PFSK-1 (cell line): ENCODE results near the gene LTC4S.

Experiments used
- FOXP2 ChIP-seq: optimal IDR thresholded peaks from 2 replicates; pipeline ENCODE3; 2011; ENCODE audit warnings: borderline replicate concordance, control low read depth, inconsistent platforms; ENCODE audit not compliant: insufficient read depth; ENCODE audit errors: extremely low read length, extremely low read depth
- POLR2AphosphoS5 ChIP-seq: IDR thresholded peaks from 2 replicates; pipeline ENCODE4 v1.6.1; 2012; ENCODE audit warnings: low read depth, mild to moderate bottlenecking, control low read depth, low read length, moderate library complexity
- SIN3A ChIP-seq: IDR thresholded peaks from 2 replicates; pipeline ENCODE4 v1.6.1; 2012; ENCODE audit warnings: mild to moderate bottlenecking, low read length, moderate library complexity, borderline replicate concordance; ENCODE audit not compliant: insufficient read depth
- TAF1 ChIP-seq: IDR thresholded peaks from 2 replicates; pipeline ENCODE4 v1.6.1; 2012; ENCODE audit warnings: low read length, control low read depth, borderline replicate concordance; ENCODE audit not compliant: insufficient read depth
- TF ChIP-seq, protein P1 (sequence below), 2 experiments: IDR thresholded peaks; 2 replicates each; pipeline versions ENCODE4 v1.6.1 to v1.8.0; 2011 to 2012; ENCODE audit warnings: low read depth in 2 of 2, low read length in 2 of 2, control low read depth in 1 of 2, inconsistent platforms in 1 of 2, mild to moderate bottlenecking in 1 of 2, moderate library complexity in 1 of 2; ENCODE audit not compliant: insufficient read depth in 1 of 2

LTC4S gene

GRCh38 chr5:179822444-179822990 lies 28.7 kb downstream of the LTC4S start:
- TF ChIP-seq, protein P1, sequence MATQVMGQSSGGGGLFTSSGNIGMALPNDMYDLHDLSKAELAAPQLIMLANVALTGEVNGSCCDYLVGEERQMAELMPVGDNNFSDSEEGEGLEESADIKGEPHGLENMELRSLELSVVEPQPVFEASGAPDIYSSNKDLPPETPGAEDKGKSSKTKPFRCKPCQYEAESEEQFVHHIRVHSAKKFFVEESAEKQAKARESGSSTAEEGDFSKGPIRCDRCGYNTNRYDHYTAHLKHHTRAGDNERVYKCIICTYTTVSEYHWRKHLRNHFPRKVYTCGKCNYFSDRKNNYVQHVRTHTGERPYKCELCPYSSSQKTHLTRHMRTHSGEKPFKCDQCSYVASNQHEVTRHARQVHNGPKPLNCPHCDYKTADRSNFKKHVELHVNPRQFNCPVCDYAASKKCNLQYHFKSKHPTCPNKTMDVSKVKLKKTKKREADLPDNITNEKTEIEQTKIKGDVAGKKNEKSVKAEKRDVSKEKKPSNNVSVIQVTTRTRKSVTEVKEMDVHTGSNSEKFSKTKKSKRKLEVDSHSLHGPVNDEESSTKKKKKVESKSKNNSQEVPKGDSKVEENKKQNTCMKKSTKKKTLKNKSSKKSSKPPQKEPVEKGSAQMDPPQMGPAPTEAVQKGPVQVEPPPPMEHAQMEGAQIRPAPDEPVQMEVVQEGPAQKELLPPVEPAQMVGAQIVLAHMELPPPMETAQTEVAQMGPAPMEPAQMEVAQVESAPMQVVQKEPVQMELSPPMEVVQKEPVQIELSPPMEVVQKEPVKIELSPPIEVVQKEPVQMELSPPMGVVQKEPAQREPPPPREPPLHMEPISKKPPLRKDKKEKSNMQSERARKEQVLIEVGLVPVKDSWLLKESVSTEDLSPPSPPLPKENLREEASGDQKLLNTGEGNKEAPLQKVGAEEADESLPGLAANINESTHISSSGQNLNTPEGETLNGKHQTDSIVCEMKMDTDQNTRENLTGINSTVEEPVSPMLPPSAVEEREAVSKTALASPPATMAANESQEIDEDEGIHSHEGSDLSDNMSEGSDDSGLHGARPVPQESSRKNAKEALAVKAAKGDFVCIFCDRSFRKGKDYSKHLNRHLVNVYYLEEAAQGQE (IDR thresholded peaks at IDR 0.05; ENCODE audit: insufficient read depth in 1 of 2, low read depth in 2 of 2, low read length in 2 of 2), result no peak
- TF ChIP-seq POLR2AphosphoS5 (no peak), FOXP2 (no peak), TAF1 (no peak), SIN3A (no peak)

DNA sequence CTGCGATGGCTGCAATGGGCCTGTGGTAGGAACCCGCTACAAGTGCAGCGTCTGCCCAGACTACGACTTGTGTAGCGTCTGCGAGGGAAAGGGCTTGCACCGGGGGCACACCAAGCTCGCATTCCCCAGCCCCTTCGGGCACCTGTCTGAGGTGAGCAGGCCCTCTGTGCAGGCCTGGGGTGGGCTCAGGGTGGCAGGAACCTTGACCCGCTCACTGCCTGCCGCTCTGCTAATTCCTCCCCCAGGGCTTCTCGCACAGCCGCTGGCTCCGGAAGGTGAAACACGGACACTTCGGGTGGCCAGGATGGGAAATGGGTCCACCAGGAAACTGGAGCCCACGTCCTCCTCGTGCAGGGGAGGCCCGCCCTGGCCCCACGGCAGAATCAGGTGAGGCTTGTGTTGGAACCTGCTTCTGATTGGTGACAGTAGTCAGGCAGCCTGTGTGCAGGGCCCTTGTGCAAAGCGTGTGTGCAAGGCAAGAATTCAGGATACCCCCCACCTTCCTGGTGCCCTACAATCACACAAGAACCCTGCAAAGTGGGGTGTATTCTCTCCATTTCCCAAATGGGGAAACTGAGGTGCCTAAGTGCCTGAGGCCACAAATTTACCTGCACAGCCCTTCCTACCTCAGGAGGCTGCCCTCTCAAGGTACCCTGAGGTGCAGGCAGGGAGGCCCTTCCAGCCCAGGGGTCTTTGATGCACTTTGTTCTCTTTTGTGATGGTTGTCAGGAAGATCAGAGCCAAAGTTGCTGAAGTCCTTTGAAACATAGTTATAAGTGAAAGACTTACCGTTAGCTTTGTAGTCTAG lies 30.4 kb downstream of the LTC4S start:
- no peak for TF ChIP-seq TAF1
- TF ChIP-seq SIN3A, result no peak
- TF ChIP-seq FOXP2, result no peak
- TF ChIP-seq POLR2AphosphoS5, result no peak
- TF ChIP-seq, protein P1 (IDR thresholded peaks at IDR 0.05; ENCODE audit: insufficient read depth in 1 of 2, low read depth in 2 of 2, low read length in 2 of 2), result no peak

DNA sequence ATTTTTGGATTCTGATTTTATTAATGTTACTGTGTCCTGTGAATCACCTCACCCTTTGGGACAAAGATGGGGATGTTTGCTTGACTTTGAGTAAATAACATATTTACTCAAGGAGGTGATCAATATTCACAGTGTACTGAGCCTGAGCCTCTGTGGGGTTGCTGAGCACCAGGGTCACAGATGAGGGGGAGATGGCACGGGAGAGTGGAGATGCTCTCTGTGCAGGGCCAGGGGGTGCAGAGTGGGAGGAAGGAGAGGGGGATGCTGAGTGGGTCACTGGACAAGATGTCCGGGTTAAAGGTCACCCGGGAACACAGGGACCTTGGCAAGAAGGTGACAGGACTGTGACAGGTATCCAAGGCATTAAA lies 30.9 kb downstream of the LTC4S start:
- TF ChIP-seq FOXP2 (no peak), SIN3A (no peak), TAF1 (no peak), POLR2AphosphoS5 (no peak)
- TF ChIP-seq, protein P1 (IDR thresholded peaks at IDR 0.05; ENCODE audit: insufficient read depth in 1 of 2, low read depth in 2 of 2, low read length in 2 of 2), result no peak

- TF ChIP-seq SIN3A (no peak), TAF1 (no peak), FOXP2 (no peak), POLR2AphosphoS5 (no peak)
- TF ChIP-seq, protein P1 (IDR thresholded peaks at IDR 0.05; ENCODE audit: insufficient read depth in 1 of 2, low read depth in 2 of 2, low read length in 2 of 2), result no peak
These were observed 31.9 kb downstream of the LTC4S start for GRCh38 chr5:179825655-179826182.

GRCh38 chr5:179827680-179828079 lies 33.9 kb downstream of the LTC4S start:
- TF ChIP-seq POLR2AphosphoS5 (no peak), SIN3A (no peak), TAF1 (no peak), FOXP2 (no peak)
- TF ChIP-seq, protein P1 (IDR thresholded peaks at IDR 0.05; ENCODE audit: insufficient read depth in 1 of 2, low read depth in 2 of 2, low read length in 2 of 2), result no peak
